DOHH2 (cell line): Measurements from ENCODE around the gene SLC38A11.

Experiments used
- H3F3A ChIP-seq: fragments of 200-600 bp; sonication (generic), shearing (Covaris generic); 2 replicates; pipeline ENCODE4 v1.6.0; 2016; ENCODE audit warnings: antibody characterized with exemption, mild to moderate bottlenecking; ENCODE audit not compliant: control insufficient read depth, insufficient read depth
- H3K27ac ChIP-seq: fragments of 200-600 bp; sonication (generic); 2 replicates; pipeline ENCODE4 v1.5.1; 2014; ENCODE audit warnings: low read depth, mild to moderate bottlenecking, low read length, moderate library complexity
- H3K27me3 ChIP-seq: fragments of 200-600 bp; sonication (generic); 2 replicates; pipeline ENCODE4 v1.6.1; 2014; ENCODE audit warnings: mild to moderate bottlenecking, low read length, mixed read lengths; ENCODE audit not compliant: control insufficient read depth
- H3K36me3 ChIP-seq: fragments of 200-600 bp; sonication (generic); 2 replicates; pipeline ENCODE4 v1.6.1; 2014; ENCODE audit warnings: mild to moderate bottlenecking, low read length, moderate library complexity, mixed read lengths; ENCODE audit not compliant: control insufficient read depth
- H3K4me1 ChIP-seq: fragments of 200-600 bp; sonication (generic); 2 replicates; pipeline ENCODE4 v1.6.1; 2014; ENCODE audit warnings: mild to moderate bottlenecking, low read length, mixed read lengths; ENCODE audit not compliant: control insufficient read depth
- H3K4me2 ChIP-seq: fragments of 200-600 bp; sonication (generic); 2 replicates; pipeline ENCODE4 v1.6.0; 2014; ENCODE audit warnings: mild to moderate bottlenecking, low read length, moderate library complexity
- H3K4me3 ChIP-seq: fragments of 200-600 bp; sonication (generic); 2 replicates; pipeline ENCODE4 v1.5.1; 2014; ENCODE audit warnings: mild to moderate bottlenecking, low read length, mixed read lengths
- H3K79me2 ChIP-seq: fragments of 200-600 bp; sonication (generic); 2 replicates; pipeline ENCODE4 v1.6.1; 2014; ENCODE audit warnings: mild to moderate bottlenecking, low read length, mixed read lengths; ENCODE audit not compliant: control insufficient read depth
- H3K9me2 ChIP-seq: fragments of 200-600 bp; sonication (generic); replicated peaks from 2 replicates; pipeline ENCODE4 v1.6.1; 2014; ENCODE audit warnings: mild to moderate bottlenecking, low read length, mixed read lengths; ENCODE audit not compliant: control insufficient read depth
- H3K9me3 ChIP-seq: fragments of 200-600 bp; sonication (generic); 2 replicates; pipeline ENCODE4 v1.6.1; 2014; ENCODE audit warnings: antibody characterized with exemption, low read length, mixed read lengths; ENCODE audit not compliant: control insufficient read depth, insufficient read depth
- H4K20me1 ChIP-seq: fragments of 200-600 bp; sonication (generic); 2 replicates; pipeline ENCODE4 v1.6.0; 2014; ENCODE audit warnings: low read depth, mild to moderate bottlenecking, antibody characterized with exemption, low read length, moderate library complexity; ENCODE audit not compliant: control insufficient read depth, insufficient read depth
- EZH2phosphoT487 ChIP-seq: fragments of 200-600 bp; sonication (generic); IDR thresholded peaks from 2 replicates; pipeline ENCODE4 v1.6.1; 2017; ENCODE audit warnings: borderline replicate concordance, mild to moderate bottlenecking, antibody characterized with exemption, low read length, moderate library complexity, mixed read lengths
- TF ChIP-seq, protein P1 (sequence below): fragments of 200-600 bp; sonication (generic); IDR thresholded peaks from one replicate; pipeline ENCODE4 v1.5.1; 2014; ENCODE audit warnings: antibody characterized with exemption, mild to moderate bottlenecking, low read depth, low read length; ENCODE audit not compliant: poor library complexity, severe bottlenecking

SLC38A11 gene

DNA sequence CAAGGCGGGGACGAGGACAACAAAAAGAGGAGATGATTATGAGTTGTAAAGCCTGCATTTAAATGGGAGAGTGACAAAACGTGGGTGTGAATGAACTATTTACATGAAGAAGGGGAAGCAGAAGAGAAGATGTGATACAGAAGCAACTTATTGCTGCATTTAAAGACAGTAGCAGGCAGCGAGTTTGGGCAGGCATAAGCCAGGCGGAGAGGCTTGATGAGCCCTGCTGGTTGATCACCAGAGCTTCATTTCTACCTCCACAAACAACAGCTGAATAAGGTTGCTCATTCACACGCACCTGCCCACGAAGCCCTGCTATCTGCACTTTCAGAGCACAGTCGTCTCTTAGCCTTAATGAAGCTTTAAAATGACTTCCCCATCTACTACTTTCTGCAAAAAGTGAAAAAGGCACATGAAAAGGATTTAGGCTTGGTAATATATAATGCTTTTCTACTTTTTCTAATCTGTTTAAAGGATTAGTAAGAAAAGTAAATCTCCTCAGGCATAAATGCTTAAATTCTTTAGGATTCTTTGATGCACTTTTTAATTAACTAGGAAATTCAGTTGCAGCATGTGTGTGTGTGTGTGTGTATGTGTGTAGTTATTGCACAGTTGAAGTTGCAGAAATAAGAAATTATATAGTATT lies 3.1 kb downstream of the SLC38A11 start:
- Histone ChIP-seq H3K27ac (no peak overlapping the region), H3F3A (no peaks in the 10 kb centered on the region), H3K79me2 (no peaks in the 10 kb centered on the region), H3K9me3 (no peaks in the 10 kb centered on the region), H3K27me3 (peaks cover 10% of the 10 kb centered on the region), H3K4me3 (no peak overlapping the region), H3K36me3 (no peaks in the 10 kb centered on the region), H3K9me2 (no peaks in the 10 kb centered on the region), H3K4me1 (no peaks in the 10 kb centered on the region), H4K20me1 (no peaks in the 10 kb centered on the region), H3K4me2 (no peak overlapping the region)
- no peak for TF ChIP-seq EZH2phosphoT487
- TF ChIP-seq, protein P1, sequence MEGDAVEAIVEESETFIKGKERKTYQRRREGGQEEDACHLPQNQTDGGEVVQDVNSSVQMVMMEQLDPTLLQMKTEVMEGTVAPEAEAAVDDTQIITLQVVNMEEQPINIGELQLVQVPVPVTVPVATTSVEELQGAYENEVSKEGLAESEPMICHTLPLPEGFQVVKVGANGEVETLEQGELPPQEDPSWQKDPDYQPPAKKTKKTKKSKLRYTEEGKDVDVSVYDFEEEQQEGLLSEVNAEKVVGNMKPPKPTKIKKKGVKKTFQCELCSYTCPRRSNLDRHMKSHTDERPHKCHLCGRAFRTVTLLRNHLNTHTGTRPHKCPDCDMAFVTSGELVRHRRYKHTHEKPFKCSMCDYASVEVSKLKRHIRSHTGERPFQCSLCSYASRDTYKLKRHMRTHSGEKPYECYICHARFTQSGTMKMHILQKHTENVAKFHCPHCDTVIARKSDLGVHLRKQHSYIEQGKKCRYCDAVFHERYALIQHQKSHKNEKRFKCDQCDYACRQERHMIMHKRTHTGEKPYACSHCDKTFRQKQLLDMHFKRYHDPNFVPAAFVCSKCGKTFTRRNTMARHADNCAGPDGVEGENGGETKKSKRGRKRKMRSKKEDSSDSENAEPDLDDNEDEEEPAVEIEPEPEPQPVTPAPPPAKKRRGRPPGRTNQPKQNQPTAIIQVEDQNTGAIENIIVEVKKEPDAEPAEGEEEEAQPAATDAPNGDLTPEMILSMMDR: no peak

DNA sequence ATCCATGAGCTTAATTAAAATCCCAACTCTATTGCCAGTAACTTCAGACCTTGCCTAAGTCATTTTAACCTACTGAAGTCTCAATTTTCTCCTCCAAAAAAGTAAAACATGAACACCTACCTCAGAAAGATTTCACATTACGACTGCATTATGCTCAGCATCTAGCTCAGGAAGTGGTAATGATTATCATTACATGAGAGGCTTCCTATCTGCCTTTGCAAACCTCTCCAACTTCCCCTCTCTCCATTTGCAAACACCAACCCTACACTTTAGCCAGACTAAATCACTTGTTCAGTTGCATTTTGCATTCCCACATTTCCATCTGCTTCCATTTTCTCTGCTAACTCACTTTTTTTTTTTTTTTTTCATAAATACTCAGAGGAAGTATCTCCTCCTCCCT lies 6.8 kb downstream of the SLC38A11 start:
- H3F3A ChIP-seq: no peaks in the 10 kb centered on the region
- no peak for TF ChIP-seq EZH2phosphoT487
- TF ChIP-seq, protein P1: no peak

DNA sequence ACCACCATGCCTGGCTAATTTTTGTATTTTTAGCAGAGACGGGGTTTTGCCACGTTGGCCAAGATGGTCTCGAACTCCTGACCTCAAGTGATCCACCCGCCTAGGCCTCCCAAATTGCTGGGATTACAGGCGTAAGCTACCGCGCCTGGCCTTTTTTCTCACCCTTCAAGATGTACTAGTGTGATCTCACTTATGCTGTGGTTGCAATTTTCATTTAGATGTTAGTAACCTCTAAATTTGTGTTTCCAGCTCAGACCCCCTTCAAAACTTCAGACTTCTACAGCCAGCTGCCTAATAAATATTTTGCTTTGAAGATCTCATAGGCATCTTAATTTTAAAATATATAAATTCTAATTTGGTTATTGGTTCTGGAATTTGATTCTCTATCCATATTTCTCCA lies 8.0 kb downstream of the SLC38A11 start:
- peaks cover 5% of the 10 kb centered on the region for H3K27me3 ChIP-seq
- no peaks in the 10 kb centered on the region for H4K20me1 ChIP-seq
- no peaks in the 10 kb centered on the region for H3K4me1 ChIP-seq
- H3K4me3 ChIP-seq: no peak overlapping the region
- no peaks in the 10 kb centered on the region for H3F3A ChIP-seq
- H3K9me2 ChIP-seq: no peaks in the 10 kb centered on the region
- no peaks in the 10 kb centered on the region for H3K79me2 ChIP-seq
- no peaks in the 10 kb centered on the region for H3K36me3 ChIP-seq
- H3K27ac ChIP-seq: no peak overlapping the region
- H3K4me2 ChIP-seq: no peak overlapping the region
- no peaks in the 10 kb centered on the region for H3K9me3 ChIP-seq
- no peak for TF ChIP-seq EZH2phosphoT487
- TF ChIP-seq, protein P1: no peak

More for the DNA sequence above, 6.8 kb downstream of the SLC38A11 start:
- H3K9me3 ChIP-seq: no peaks in the 10 kb centered on the region
- no peaks in the 10 kb centered on the region for H3K9me2 ChIP-seq
- no peak overlapping the region for H3K4me2 ChIP-seq
- no peak overlapping the region for H3K27ac ChIP-seq
- no peaks in the 10 kb centered on the region for H3K36me3 ChIP-seq
- H3K4me3 ChIP-seq: no peak overlapping the region
- H4K20me1 ChIP-seq: no peaks in the 10 kb centered on the region
- no peaks in the 10 kb centered on the region for H3K4me1 ChIP-seq
- H3K79me2 ChIP-seq: no peaks in the 10 kb centered on the region
- H3K27me3 ChIP-seq: peaks cover 5% of the 10 kb centered on the region; the same call in 1 of the 2 replicates

DNA sequence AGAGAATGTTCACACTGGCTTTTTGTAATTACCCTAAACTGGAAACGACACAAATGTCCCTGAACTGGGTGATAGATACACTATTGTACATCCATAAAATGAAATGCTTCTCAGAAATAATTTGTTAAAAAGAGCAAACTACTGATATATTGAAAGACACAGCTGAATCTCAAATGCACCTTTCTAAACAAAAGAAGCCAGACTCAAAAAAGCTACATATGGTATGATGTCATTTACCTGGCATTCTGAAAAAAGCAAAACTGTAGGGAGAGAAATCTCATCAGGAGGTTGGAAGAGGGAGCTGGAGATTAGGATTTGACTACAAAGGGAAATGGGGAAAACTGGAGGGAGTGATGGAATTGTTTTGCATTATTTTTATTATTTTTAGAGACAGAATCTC lies 12.0 kb downstream of the SLC38A11 start:
- Histone ChIP-seq H3K79me2 (no peaks in the 10 kb centered on the region), H3K9me3 (no peaks in the 10 kb centered on the region), H3K4me2 (no peak overlapping the region), H3K4me1 (no peaks in the 10 kb centered on the region), H3K27ac (no peak overlapping the region), H4K20me1 (no peaks in the 10 kb centered on the region), H3K4me3 (no peak overlapping the region), H3F3A (no peaks in the 10 kb centered on the region), H3K36me3 (no peaks in the 10 kb centered on the region), H3K9me2 (no peaks in the 10 kb centered on the region), H3K27me3 (peaks cover 3% of the 10 kb centered on the region; the same call in 1 of the 2 replicates)
- no peak for TF ChIP-seq EZH2phosphoT487
- TF ChIP-seq, protein P1: no peak
